C4-2B (cell line): ENCODE data around the gene CASP10.

Experiments
- ZFX ChIP-seq: fragments of 450-650 bp; IDR thresholded peaks from 2 replicates; pipeline ENCODE4 v1.6.1; 2017
- TF ChIP-seq, protein P1 (sequence below): fragments of 450-650 bp; conservative IDR thresholded peaks from 2 replicates; pipeline ENCODE4 v1.5.1; 2017; ENCODE audit warnings: mild to moderate bottlenecking

DNA sequence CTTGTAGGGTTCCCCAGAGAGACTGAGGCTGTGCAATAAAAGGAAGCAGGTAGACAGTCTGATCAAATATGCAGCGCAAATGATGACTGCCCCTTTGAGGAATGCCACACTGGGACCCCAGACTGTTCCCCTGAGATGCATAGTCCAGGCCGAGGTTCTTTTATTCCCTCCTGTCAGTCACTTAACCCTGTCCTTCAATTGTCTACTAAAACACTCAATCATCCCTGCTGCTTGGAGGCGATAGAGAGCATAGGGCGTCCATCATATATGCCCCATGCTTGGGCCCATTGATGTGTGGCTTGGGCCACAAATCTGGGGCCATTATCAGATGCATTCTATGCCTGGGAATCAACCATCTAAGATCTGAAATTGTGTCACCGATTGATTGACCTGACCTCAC is 61.9 kb downstream of the CASP10 start:
- TF ChIP-seq, protein P1, sequence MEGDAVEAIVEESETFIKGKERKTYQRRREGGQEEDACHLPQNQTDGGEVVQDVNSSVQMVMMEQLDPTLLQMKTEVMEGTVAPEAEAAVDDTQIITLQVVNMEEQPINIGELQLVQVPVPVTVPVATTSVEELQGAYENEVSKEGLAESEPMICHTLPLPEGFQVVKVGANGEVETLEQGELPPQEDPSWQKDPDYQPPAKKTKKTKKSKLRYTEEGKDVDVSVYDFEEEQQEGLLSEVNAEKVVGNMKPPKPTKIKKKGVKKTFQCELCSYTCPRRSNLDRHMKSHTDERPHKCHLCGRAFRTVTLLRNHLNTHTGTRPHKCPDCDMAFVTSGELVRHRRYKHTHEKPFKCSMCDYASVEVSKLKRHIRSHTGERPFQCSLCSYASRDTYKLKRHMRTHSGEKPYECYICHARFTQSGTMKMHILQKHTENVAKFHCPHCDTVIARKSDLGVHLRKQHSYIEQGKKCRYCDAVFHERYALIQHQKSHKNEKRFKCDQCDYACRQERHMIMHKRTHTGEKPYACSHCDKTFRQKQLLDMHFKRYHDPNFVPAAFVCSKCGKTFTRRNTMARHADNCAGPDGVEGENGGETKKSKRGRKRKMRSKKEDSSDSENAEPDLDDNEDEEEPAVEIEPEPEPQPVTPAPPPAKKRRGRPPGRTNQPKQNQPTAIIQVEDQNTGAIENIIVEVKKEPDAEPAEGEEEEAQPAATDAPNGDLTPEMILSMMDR: 0 out of 2 replicates have a peak, but pooled peaks have one; percentile 4
- TF ChIP-seq ZFX: no peak
